Measurements from ENCODE around the gene DSCAML1.

Gene DSCAML1

GRCh38 chr11:117717485-117718314 lies 79.3 kb downstream of the DSCAML1 start:
- POLR2A ChIA-PET: no interaction called here
- TF ChIP-seq, protein P1, sequence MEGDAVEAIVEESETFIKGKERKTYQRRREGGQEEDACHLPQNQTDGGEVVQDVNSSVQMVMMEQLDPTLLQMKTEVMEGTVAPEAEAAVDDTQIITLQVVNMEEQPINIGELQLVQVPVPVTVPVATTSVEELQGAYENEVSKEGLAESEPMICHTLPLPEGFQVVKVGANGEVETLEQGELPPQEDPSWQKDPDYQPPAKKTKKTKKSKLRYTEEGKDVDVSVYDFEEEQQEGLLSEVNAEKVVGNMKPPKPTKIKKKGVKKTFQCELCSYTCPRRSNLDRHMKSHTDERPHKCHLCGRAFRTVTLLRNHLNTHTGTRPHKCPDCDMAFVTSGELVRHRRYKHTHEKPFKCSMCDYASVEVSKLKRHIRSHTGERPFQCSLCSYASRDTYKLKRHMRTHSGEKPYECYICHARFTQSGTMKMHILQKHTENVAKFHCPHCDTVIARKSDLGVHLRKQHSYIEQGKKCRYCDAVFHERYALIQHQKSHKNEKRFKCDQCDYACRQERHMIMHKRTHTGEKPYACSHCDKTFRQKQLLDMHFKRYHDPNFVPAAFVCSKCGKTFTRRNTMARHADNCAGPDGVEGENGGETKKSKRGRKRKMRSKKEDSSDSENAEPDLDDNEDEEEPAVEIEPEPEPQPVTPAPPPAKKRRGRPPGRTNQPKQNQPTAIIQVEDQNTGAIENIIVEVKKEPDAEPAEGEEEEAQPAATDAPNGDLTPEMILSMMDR (IDR thresholded peaks at IDR 0.05; ENCODE audit: insufficient read depth, low read length, missing control alignments): no peak
- CTCF ChIA-PET: no interaction called here
- DNase-seq (ENCODE audit: low read depth, low spot score): no peak
- no peak overlapping the region for H3K4me3 ChIP-seq (ENCODE audit: low read depth, low read length)

DNA sequence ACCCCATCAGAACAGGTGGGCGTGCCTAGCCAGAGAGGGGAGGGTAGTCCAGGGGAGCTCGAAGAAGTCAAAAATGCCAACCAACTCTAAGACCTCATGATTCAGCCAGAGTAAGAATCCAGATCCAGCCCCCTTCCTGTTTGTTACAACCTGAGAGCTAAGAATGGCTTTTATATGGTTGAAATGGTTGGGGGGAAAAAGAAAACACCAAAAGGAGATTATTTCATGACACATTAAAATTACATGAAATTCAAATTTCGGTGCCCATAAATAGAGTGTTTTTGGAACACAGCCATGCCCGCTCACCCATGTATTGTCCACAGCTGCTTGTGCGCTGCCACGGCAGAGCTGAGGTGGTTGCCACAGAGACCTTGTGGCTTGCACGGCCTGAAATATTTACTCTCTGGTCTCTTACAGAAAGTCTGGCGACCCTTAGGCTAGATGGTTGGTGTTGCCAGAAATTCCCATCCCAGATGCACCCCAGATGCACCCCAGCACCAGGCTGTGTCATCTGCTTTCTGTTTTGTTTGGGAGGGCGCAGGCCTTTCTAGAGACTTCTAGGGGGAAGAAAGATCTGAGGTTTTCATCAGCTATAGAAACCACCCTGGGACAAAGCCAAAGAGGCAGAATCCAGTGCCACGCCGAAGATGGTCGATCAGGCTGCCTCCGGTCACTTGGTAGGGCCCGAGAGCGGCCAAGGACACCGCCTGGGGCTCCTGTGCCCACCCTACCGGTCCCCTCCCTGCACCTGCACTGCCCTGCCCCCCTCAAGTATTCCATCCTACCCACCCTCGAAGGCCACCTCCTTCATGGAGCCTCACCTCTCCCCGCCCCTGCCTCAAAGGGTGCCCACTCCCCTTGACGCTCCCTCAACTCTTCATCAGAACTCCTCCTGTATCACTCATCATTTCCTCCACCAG lies 80.2 kb downstream of the DSCAML1 start:
- DNase-seq (ENCODE audit: low read depth, low spot score): no peak
- TF ChIP-seq, protein P1 (IDR thresholded peaks at IDR 0.05; ENCODE audit: insufficient read depth, low read length, missing control alignments): no peak
- no peak overlapping the region for H3K4me3 ChIP-seq (ENCODE audit: low read depth, low read length)
- CTCF ChIA-PET: no interaction called here
- POLR2A ChIA-PET: no interaction called here

DNA sequence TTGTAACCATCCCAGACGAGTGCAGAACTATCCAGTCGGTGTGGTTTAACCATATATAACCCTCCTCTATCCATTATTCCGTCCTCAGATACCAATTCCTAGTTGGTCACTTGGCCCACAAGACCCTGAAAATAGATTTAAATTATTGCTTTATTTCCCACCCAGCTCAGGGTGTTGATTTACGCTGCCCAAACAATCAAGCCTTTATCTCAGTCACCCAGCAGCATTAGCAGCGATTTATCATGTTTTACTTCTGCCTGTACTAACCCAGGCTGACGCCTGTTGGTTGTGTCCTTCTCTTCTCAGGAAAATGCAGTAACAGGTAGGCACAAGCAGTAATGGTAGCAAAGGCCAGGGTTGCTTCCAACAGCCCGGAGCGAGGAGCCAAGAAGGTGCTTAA lies 81.2 kb downstream of the DSCAML1 start:
- CTCF ChIA-PET: no interaction called here
- POLR2A ChIA-PET: no interaction called here
- TF ChIP-seq, protein P1 (IDR thresholded peaks at IDR 0.05; ENCODE audit: insufficient read depth, low read length, missing control alignments): no peak
- no peak for DNase-seq (ENCODE audit: low read depth, low spot score)
- H3K4me3 ChIP-seq (ENCODE audit: low read depth, low read length): no peak overlapping the region

GRCh38 chr11:117713538-117713991 lies 83.5 kb downstream of the DSCAML1 start:
- DNase-seq (ENCODE audit: low read depth, low spot score): no peak
- ChIA-PET POLR2A (no interaction called here), CTCF (no interaction called here)
- no peak overlapping the region for H3K4me3 ChIP-seq (ENCODE audit: low read depth, low read length)
- TF ChIP-seq, protein P1 (IDR thresholded peaks at IDR 0.05; ENCODE audit: insufficient read depth, low read length, missing control alignments): no peak

- ChIA-PET CTCF (no interaction called here), POLR2A (no interaction called here)
Measured at GRCh38 chr11:117712530-117712929, 84.5 kb downstream of the DSCAML1 start.

More at GRCh38 chr11:117712530-117712929, 84.5 kb downstream of the DSCAML1 start:
- TF ChIP-seq, protein P1 (IDR thresholded peaks at IDR 0.05; ENCODE audit: insufficient read depth, low read length, missing control alignments): no peak
- no peak overlapping the region for H3K4me3 ChIP-seq (ENCODE audit: low read depth, low read length)
- no peak for DNase-seq (ENCODE audit: low read depth, low spot score)
